OCI-LY3 (cell line): Measurements from ENCODE around the gene LTBP4.

ENCODE experiments used
- H2AFZ ChIP-seq: fragments of 200-600, 300-600 bp; shearing (Covaris generic); 2 replicates; pipeline ENCODE4 v1.6.0; 2014; ENCODE audit warnings: antibody characterized with exemption, low read depth, low read length
- H3K27ac ChIP-seq: fragments of 200-600, 300-600 bp; sonication (generic); 2 replicates; pipeline ENCODE4 v1.5.1; 2014; ENCODE audit warnings: mild to moderate bottlenecking, low read length, moderate library complexity, mixed read lengths
- H3K27me3 ChIP-seq: fragments of 200-600, 300-600 bp; sonication (generic); 2 replicates; pipeline ENCODE4 v1.6.1; 2014; ENCODE audit warnings: low read depth, low read length, mixed read lengths
- H3K36me3 ChIP-seq: fragments of 200-600, 300-600 bp; sonication (generic); replicated peaks from 2 replicates; pipeline ENCODE3; 2014; ENCODE audit warnings: low read depth, low read length, mixed read lengths
- H3K4me1 ChIP-seq: fragments of 300-600, 200-600 bp; sonication (generic); 2 replicates; pipeline ENCODE4 v1.6.1; 2014; ENCODE audit warnings: low read length, mixed read lengths
- H3K4me2 ChIP-seq: fragments of 200-600, 300-600 bp; sonication (generic); 2 replicates; pipeline ENCODE4 v1.6.1; 2014; ENCODE audit warnings: low read length, mixed read lengths
- H3K4me3 ChIP-seq: fragments of 300-600, 200-600 bp; sonication (generic); 2 replicates; pipeline ENCODE4 v1.5.1; 2014; ENCODE audit warnings: antibody characterized with exemption, mild to moderate bottlenecking, low read length, moderate library complexity
- H3K79me2 ChIP-seq: fragments of 300-600, 200-600 bp; shearing (Covaris generic); 2 replicates; pipeline ENCODE4 v1.6.1; 2014; ENCODE audit warnings: mild to moderate bottlenecking, low read length, mixed read lengths
- H3K9ac ChIP-seq: fragments of 300-600, 200-600 bp; shearing (Covaris generic); 2 replicates; pipeline ENCODE4 v1.6.0; 2014; ENCODE audit warnings: mild to moderate bottlenecking, low read length, moderate library complexity
- H3K9me3 ChIP-seq: fragments of 200-600, 300-600 bp; shearing (Covaris generic); 2 replicates; pipeline ENCODE4 v1.6.1; 2014; ENCODE audit warnings: low read length, mixed read lengths; ENCODE audit not compliant: insufficient read depth
- H4K20me1 ChIP-seq: fragments of 200-600, 300-600 bp; sonication (generic); 2 replicates; pipeline ENCODE4 v1.6.1; 2016; ENCODE audit warnings: low read length, mixed read lengths; ENCODE audit not compliant: insufficient read depth
- CTCF ChIP-seq: fragments of 200-600, 300-600 bp; sonication (generic); IDR thresholded peaks from 2 replicates; pipeline ENCODE4 v1.5.1; 2014; ENCODE audit warnings: antibody characterized with exemption, low read length, low read depth
- EZH2phosphoT487 ChIP-seq: fragments of 200-600 bp; shearing (Covaris generic); IDR thresholded peaks from 2 replicates; pipeline ENCODE4 v1.6.1; 2018; ENCODE audit warnings: antibody characterized with exemption, mixed run types, low read depth

Gene LTBP4

DNA sequence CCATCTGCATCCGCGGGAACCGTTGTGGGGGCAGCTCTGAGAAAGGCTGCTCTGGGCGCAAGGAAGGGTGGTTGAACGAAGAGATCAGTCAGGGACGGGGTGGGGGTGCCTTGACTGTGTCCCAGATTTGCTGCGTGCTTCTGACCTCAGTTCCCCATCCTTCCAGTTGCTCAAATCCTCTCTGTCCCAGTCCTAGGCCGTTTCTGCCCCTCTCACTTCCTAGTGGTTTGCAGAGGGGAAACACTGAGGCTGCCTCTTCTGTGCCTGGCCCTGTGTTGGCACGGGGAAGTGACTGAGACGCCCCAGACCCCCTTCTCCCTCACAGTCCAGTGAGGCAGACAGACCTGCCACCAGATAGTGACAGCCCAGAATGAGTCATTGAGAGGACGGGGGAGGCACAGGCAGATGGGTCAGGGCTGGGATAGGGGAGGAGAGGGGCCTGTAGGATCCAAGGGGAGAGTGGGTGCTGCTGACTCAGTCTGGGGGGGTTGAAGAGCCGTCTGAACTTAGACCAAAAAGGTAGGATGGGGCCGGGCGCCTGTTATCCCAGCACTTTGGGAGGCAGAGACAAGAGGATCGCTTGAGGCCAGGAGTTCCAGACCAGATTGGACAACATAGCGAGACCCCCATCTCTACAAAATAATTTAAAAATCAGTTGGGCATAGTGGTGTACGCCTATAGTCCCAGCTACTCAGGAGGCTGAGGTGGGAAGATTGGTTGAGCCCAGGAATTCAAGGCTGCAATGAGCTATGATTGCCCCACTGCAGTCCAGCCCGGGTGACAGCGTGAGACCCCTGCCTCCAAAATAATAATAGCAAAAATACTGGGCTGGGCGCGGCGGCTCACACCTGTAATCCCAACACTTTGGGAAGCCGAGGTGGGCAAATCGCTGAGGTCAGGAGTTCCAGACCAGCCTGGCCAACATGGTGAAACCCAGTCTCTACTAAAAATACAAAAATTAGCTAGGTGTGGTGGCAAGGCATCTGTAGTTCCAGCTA lies 62.8 kb downstream of the LTBP4 start:
- Histone ChIP-seq H3K4me2 (peak overlapping the region; percentile 78), H3K36me3 (peaks cover 4% of the 10 kb centered on the region), H4K20me1 (no peaks in the 10 kb centered on the region), H3K4me1 (peaks cover 9% of the 10 kb centered on the region), H3K9me3 (no peaks in the 10 kb centered on the region), H3K27me3 (0 out of 2 replicates have a peak, but pooled peaks cover 7% of the 10 kb centered on the region), H3K9ac (peak overlapping the region; percentile 72), H3K27ac (no peak overlapping the region), H3K79me2 (no peaks in the 10 kb centered on the region), H2AFZ (peak overlapping the region; percentile 86), H3K4me3 (peak overlapping the region; percentile 87)
- TF ChIP-seq EZH2phosphoT487 (no peak), CTCF (no peak)

DNA sequence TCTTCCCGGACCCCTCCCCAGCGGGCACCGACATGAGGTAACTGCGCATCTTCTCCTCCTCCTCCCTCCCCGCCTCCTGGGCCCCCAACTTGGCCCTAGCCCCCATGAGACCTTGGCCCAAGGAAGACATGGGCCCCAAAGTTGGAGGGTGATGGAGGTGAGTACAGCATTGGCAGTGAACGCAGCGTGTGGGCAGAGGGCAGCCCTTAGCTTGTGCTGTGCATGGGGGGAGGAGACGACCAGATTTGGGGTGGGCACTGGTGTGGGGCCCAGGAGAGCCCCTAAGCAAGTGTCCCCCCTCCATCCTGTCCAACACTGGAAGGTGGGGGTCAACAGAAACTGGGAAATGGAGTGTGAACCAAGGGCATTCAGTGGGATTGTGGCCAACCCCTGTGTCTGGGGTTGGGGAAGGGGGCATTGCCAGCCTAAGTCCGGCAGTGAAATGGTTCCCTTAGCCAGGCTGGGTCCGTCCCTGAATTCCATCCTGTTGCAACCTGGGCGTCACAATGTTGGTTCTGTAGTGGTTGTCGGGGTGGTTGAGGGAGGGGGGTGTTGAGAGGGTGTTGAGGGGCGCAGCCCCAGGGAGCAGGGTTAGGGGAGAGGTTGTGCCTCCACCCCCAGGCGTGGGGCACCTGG lies 65.8 kb downstream of the LTBP4 start:
- no peak overlapping the region for H3K9ac ChIP-seq

DNA sequence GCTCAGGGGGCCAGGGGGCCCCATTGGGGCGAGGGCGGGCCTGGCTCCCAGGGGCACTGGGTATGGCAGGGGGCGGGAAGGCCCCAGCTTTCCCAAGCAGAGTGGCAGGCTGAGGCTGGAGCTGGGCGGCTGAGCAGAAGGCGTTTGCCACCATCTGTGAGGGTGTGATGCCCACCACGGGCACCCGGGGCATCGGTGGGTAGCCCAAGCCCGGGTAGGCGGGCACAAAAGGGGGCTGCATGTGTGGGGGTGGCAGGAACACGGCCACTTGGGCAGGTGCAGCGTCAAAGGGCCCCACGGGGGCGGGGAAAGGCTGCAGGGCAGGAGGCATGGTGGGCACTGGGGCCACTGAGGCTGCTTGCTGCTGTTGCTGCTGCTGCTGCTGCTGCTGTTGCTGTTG lies 66.4 kb downstream of the LTBP4 start:
- H3K36me3 ChIP-seq, result peaks cover 11% of the 10 kb centered on the region
- no peak overlapping the region for H2AFZ ChIP-seq
- TF ChIP-seq EZH2phosphoT487 (no peak), CTCF (no peak)
- H4K20me1 ChIP-seq, result no peaks in the 10 kb centered on the region
- H3K9ac ChIP-seq, result no peak overlapping the region
- no peaks in the 10 kb centered on the region for H3K79me2 ChIP-seq
- no peaks in the 10 kb centered on the region for H3K27me3 ChIP-seq
- no peak overlapping the region for H3K4me3 ChIP-seq
- H3K4me1 ChIP-seq, result peaks cover 5% of the 10 kb centered on the region
- no peak overlapping the region for H3K27ac ChIP-seq
- no peaks in the 10 kb centered on the region for H3K9me3 ChIP-seq
- no peak overlapping the region for H3K4me2 ChIP-seq

More for the DNA sequence above, 65.8 kb downstream of the LTBP4 start:
- Histone ChIP-seq H3K4me3 (no peak overlapping the region), H3K27ac (no peak overlapping the region), H3K9me3 (no peaks in the 10 kb centered on the region), H3K4me1 (peaks cover 9% of the 10 kb centered on the region), H3K27me3 (no peaks in the 10 kb centered on the region), H3K4me2 (no peak overlapping the region), H2AFZ (no peak overlapping the region), H4K20me1 (no peaks in the 10 kb centered on the region), H3K79me2 (no peaks in the 10 kb centered on the region), H3K36me3 (peaks cover 11% of the 10 kb centered on the region)
- no peak for TF ChIP-seq EZH2phosphoT487
- no peak for TF ChIP-seq CTCF

- Histone ChIP-seq H3K4me1 (no peaks in the 10 kb centered on the region), H3K79me2 (no peaks in the 10 kb centered on the region), H3K9me3 (no peaks in the 10 kb centered on the region), H4K20me1 (no peaks in the 10 kb centered on the region), H3K4me2 (no peak overlapping the region), H3K4me3 (no peak overlapping the region), H3K9ac (no peak overlapping the region), H3K36me3 (peaks cover 11% of the 10 kb centered on the region), H3K27ac (no peak overlapping the region), H2AFZ (no peak overlapping the region), H3K27me3 (no peaks in the 10 kb centered on the region)
- TF ChIP-seq EZH2phosphoT487 (no peak), CTCF (no peak)
Observed at GRCh38 chr19:40668991-40669614, 67.9 kb downstream of the LTBP4 start.
